Mucosa of gallbladder (tissue), 1 donor: ENCODE data around the gene CACNA1A. TPM values are rescaled to one million over a fixed set of nuclear protein-coding genes. Genes with fewer than 3 reads are reported as not detected.
"Not testable (repeated sequence)": the region's sequence is repeated elsewhere in the genome, so short reads cannot be mapped to it uniquely, and the experiment has no call there.

Experiments
- DNase-seq: peaks from one replicate; pipeline ENCODE4 v3.0.0-alpha.2; 2020; ENCODE audit warnings: low spot score
- total RNA-seq: library from RNA; stranded (reverse); gene quantifications from one replicate; pipeline ENCODE4 v1.2.1, GENCODE V29; 2021
- donor health status: DM: no; HTN: no; CAD: no.

CACNA1A gene
- total RNA-seq, 1 donor from 2014 or later, result 1.2 TPM

DNA sequence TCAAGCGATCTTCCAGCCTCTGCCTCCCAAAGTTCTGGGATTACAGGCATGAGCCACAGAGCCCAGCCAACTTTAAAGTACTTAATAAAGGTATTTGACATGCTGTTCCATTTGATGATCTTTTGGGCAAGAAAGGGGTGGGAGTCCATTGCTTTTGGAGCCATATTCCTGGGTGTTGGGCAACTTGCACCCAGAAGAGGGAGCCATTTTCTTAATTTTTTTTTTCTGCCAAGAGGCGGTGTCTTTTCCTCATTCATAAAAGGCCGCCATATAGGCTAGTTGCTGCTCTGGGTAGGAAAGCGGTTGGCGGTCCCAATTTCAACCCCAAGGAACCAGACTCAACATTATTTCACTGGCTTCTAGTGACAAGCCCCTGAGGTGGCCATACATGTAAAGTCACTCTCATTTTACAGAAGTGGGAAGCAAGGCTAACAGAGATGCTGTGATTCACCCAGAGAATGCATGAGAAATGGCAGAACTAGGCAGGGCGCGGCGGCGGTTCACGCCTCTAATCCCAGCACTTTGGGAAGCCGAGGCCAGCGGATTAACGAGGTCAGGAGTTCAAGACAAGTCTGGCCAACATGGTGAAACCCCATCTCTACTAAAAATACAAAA, 139.6 kb downstream of the CACNA1A start:
- DNase-seq, result no peak

DNA sequence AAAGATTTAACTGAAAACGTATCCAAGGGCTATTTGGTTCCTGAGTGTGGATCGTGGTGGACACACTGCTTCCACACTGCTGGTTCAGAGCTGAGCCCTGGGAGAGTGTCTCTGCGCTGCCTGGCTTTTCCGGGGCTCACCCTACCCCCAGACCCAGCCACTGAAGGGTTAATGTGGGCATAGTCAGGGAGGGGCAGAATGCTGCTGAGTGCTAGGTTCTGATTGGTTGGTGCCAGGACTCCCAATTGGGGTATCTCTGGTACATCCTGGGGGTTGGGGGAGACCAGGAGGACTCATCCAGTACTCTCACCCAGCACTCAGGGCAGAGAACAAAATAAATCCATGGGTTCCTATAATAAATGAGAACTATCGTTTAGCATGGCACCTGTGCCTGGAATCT, 142.3 kb downstream of the CACNA1A start:
- no peak for DNase-seq

DNA sequence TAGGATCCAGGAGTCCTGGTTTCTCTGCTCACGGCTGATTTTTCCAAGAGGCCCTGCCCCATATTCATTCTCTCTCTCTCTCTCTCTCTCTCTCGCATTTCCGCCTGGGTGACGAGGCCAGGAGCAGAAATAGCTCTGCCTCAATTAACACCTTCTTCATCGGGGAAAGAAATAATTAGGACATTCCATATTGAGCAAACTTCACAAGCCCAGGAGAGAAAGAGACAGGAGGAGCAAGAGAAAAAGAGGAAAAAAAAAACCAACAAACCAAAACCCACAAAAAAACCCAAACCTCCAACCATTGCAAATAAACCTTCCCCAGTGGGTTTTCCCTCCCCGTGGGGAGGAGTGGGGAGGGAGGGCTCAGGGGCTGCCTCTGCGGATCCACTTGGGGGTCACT, 143.0 kb downstream of the CACNA1A start:
- DNase-seq, result no peak

DNA sequence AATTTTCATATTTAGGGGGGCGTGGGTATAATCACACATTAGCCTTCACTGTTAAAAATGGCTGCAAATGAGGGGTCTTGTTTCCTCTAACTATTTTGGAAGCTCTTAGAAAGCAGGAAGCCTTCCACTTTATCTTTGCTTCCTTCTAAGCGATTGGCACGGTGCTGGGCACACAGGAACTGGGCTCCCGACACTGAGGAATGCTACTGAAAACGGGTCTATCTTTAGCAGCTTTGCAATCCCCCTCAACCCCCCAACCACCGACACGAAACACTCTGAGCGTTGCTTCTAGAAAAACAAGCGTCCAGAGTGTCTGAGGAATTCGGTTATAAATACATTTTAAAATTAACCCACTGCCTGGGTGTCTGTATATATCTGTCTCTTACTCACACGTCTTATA, 143.6 kb downstream of the CACNA1A start:
- no peak for DNase-seq

DNA sequence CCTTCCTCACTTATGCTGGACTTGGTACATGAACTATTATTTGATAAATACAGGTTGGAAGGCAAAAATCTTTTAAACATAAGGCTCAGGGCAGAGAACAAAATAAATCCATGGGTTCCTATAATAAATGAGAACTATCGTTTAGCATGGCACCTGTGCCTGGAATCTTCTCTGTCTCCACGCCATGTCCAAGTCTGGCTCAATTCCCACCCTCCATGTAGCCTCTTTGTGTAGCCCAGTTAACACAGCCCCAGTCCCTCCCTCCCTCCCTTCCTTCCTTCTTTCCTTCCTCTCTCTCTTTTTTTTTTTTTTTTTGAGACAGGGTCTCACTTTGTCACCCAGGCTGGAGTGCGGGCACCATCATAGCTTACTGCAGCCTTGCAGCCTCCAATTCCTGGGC, 144.6 kb downstream of the CACNA1A start:
- DNase-seq, result not testable (repeated sequence)

DNA sequence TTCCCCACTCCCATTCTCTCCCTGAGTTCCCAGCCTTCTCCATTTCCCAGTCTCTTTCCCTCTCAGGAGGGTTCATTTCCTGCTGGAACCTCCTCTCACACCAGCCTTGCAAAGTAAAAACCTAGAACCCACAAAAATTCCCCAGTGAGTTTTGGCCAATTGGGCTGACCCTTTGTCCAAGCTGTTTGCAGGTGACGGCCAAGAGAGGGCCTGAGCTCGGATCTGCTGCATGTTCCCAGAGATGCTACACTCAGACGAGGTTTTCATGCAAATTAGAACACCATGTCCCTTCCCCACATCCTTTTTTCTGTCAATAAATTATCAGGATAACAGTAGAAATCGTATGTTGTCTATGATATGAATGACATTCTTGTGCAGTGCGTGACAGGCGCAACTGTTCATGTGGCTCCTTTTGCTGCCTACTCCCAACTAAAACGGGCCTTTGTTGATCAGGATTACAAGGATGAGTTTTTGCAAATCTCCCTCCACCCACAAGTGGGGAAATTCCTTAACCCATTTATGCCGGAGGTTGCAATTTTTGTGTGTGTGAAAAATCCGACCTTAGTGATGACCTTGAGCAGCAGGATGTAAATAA, 149.5 kb downstream of the CACNA1A start:
- DNase-seq, result no peak

DNA sequence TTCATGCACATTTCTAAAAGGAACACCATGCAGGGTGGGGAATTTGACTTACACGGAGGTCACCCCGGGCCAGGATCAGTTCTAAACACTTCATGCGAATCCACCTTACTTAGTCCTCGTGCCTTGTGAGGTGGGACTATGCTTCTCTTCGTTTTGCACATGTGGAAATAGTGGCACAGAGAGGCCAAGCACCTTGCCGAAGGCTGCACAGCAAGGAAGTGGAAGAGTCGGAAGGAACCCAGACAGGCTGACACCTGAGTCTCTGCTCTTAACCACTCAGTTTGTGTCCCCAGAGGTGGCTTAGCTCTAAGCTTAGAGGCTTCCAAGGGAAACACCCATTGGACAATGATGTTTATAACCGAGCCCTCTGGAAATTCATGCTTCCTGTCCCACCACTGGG, 150.1 kb downstream of the CACNA1A start:
- DNase-seq, result no peak

DNA sequence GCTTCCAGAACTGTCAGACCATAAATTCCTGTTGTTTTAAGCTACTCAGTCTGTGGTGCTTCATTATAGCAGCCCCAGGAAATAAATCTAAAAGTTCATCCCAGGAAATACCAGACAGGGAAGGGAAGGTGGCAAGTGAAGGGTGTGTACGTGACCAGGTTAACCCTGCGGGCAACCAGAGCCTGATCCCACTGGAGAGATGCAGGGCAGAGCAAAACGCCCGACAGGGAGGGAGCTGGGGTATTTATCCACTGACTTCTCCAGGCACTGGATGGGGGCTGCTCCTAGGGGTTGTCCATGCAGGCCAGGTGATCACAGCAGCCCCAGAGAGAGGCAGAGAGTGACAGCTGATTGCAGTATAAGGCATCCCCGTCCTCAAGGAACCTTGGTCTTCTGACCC, 150.9 kb downstream of the CACNA1A start:
- no peak for DNase-seq

DNA sequence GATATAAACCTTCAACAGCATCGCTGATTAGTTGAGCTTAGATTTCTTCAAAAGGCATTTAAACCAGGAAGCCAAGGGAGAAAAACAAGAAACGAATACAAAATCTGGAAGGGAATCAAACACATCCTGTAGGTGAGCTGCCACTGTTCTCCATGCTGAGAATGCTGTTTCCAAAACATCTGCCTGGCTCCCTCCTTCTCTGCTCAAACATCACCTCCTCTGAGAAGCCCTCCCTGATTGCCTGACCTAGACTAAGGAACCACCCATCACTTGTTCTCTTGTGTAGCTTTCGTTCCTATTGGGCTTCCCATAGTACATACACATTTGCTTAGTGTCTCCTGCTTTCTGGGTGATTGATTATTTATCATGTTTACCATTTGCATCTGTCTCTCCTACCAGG, 152.7 kb downstream of the CACNA1A start:
- no peak for DNase-seq

DNA sequence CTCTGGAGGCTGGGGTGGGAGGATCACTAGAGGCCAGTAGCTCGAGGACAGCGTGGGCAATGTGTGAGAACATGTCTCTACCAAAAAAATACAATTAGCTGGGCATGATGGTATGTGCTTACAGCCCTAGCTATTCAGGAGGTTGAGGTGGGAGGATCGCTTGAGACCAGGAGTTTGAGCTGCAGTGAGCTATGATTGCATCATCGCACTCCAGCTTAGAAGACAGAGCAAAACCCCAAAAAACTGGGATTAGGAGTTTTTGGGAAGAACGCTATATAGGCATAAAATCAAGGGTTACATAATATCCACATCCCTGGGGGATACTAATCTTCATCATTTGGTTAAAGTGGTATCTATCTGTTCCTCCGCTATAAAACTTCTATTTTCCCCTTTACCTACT, 155.5 kb downstream of the CACNA1A start:
- no peak for DNase-seq

DNA sequence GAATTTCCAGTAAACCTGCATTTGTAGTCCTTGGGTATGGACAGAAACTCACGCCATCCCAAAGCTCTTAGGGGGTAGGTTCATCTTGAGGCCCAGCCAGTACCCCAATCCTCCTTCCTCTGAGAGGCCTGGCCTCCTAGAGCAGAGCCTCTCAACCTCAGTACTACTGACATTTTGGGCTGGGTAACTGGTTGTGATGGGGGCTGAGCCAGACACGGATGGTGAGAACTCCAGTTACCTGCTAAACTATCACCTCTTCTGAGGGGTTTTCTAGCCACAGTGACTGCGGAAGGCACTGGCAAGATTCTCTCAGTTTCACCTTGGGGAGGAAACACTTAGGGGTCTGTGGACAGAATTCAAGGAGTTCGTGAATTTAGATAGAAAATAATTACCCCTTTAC, 156.2 kb downstream of the CACNA1A start:
- no peak for DNase-seq

DNA sequence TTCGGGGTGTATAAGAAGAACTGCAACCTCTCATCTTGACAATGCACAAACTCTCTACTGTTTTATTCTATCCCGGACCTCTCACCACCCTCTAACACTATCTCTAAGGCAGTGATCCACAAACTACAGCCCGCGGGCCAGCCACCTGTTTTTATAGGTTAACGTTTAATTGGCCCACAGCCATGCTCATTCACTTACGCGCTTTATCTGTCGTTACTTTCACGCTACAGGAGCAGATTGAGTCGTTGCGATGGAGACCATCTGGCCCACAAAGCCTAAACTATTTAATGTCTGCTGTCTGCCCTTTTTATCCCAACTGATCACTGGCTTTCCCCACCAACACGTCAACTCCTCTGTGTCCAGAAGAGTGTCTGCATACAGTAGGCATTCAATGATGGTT, 158.9 kb downstream of the CACNA1A start:
- no peak for DNase-seq

DNA sequence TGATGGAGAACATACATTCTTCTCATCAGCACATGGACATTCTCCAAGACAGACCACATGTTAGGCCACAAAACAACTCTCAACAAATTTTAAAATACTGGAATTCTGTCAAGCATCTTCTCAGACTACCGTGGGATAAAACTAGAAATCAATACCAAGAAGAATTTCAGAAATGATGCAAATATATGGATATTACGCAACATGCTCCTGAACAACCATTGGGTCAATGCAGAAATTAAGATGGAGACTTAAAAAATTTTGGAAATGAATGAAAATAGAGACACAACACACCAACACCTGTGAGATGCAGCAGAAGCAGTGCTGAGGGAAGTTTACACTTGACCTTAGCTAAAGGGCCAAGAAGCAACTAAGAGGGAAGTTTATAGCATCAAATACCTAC, 162.8 kb downstream of the CACNA1A start:
- DNase-seq, result no peak

DNA sequence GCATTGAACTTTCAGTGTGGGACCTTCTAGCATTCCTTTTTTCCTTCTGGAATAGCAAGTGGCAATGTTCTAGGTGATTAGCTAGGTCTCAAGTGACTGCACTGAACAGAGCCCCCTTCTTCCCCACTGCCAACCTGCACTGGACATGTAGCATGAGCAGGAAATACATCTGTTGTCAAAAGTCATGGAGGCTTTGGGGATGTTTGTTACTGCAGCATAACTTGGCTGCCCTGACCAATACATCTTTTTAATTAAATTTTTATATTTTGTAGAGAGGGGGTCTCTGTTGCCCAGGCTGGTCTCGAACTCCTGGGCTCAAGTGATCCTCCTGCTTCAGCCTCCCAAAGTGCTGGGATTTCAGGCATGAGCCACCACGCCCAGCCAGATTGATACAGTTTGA, 163.6 kb downstream of the CACNA1A start:
- DNase-seq, result no peak

DNA sequence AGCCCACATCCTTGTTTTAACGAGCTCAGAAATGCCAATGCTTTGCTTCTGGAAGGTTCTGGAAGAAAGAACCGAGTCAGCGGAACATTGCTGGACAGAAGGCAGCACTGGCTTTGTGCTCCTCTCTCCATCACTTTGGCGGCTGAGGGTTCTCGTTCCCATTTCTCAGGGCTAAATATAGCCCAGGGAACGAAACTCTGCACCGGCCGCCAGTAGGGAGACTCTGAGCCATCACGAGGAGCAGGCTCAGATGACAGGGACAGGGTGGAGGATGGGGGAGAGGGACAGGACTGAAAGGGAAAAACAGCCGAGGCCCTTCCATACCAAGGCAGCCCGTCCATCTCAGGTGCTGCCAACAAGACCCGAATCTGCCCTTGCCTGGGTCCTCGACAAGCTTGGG, 166.4 kb downstream of the CACNA1A start:
- DNase-seq, result no peak

DNA sequence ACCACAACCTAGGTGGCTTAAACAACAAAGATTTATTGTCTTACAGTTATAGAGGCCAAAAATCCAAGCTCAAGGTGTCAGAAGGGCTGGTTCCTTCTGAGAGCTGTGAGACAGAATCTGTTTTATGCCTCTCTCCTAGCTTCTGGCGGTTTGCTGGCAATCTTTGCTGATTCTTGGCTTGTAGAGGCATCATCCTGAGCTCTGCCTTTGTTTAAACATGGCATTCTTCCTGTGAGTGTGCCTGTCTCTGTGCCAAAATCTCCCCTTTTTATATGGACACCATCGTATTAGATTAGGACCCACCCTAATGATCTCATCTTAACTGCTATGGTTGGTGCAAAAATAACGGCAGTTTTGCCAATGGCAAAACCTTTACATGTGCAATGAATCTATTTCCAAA, 169.1 kb downstream of the CACNA1A start:
- DNase-seq, result no peak

DNA sequence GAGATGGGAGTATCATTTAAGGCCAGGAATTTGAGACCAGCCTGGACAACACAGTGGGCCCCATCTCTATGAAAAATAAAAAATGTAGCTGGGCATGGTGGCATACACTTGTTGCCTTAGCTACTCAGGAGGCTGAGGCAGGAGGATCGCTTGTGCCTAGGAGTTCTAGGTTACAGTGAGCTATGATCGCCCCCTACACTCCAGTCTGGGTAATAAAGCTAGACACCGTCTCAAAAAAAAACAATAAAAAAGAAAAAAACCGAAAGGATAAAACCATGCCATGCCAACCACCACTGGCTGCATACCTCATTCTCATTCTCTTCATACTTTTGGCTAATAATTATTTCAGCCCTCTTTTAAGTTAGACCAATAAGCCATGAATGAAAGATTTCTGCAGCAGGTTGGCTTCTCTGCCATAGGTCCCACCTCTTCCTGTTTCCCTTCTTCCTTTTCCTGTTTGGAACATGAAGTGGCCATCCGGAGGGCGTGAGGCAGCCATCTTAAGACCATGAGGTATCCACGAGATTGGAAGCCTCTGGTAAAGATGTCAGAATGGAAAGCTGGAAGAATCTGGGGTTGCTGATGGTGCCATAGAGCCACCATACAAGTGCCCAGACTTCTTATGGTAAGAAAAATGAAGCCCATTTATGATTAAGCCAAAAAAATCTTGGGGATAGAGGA, 171.3 kb downstream of the CACNA1A start:
- DNase-seq, result no peak

DNA sequence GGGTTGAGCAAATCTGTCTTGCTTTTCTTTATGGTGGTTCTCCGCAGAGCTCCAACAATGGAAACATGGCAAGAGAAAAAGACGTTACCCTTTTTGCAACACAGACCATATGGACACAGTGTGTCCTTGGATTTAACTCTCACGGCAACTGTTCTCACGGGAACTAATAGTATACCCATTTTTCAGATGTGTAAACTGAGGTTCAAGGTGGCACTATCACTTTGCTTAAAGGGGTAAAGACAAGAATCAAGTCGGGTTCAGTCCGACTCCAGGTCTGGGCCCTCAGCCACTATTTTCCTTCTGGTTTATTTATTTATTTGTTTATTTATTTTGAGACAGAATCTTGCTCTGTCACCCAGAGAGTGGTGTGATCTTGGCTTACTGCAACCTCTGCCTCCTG, 176.0 kb downstream of the CACNA1A start:
- no peak for DNase-seq

DNA sequence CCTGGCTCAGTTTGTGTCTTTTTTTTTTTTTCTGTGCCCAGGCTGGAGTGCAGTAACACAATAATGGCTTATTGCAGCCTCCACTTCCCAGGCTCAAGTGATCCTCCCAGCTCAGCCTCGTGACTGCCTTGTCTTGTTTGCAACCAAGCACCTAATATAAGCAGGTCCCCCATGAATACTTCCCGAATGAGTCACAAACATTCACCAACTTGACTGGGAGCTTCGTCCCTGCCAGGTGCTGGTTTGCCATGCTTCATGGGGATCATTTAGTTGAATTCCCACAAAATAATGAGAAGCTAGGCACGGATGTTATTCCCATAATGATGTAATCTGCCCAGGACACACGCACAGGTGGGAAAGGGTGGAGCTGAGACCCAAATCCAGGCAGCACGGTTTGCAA, 176.5 kb downstream of the CACNA1A start:
- DNase-seq, result no peak

DNA sequence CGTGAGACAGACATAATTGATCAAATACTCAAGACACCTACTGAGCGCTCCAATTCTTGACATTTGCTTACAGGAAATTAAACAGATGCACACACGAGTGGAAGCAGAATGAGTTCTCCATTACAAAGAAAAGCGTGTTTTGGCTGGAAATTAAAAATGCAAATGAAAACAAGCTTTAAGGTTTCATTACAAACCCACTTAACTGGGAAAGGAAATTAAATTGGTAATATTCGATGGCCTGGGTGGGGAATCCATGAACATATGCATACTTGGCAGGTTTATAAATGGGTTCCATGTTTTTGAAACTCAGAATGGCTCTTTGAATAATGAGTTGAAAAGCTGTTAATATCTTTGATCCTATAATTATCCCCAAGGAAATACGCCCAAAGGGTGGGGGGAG, 178.0 kb downstream of the CACNA1A start:
- no peak for DNase-seq

DNA sequence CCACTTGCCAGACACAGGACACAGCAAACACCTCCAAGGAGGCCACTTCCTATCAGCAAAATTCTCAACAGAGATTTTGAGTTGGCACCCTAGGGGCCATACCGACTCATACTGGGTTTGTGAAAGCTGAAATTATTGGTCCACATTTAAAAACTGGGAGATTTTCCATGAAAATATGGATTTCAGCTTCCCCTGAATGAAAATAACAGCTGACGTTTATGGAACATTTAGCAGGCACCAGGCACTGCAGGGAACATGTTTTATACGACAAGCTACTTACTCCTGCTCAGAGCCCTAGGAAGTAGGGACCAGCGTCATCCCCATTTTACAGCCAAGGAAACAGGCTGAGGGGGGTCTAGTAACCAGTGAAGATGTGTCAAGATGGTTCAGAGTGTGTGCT, 186.8 kb downstream of the CACNA1A start:
- DNase-seq, result no peak

DNA sequence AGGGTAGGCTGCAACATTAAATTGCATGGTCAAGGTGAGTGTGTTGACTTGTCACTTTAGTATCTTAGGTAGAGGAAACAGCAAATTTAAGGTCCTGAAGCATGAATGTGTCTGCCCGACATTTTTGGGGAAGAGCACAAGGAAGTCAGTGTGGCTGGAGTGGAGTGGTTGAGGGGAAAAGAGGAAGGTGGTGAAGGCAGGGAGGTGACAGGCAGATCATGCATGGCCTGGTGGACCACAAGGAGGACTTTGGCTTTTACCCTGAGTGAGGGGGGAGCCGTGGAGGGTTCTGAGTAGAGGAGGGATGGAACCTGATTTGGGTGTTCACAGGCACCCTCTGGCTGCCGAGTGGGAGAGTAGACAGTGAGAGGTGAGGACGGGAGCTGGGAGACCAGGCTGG, 188.1 kb downstream of the CACNA1A start:
- no peak for DNase-seq

DNA sequence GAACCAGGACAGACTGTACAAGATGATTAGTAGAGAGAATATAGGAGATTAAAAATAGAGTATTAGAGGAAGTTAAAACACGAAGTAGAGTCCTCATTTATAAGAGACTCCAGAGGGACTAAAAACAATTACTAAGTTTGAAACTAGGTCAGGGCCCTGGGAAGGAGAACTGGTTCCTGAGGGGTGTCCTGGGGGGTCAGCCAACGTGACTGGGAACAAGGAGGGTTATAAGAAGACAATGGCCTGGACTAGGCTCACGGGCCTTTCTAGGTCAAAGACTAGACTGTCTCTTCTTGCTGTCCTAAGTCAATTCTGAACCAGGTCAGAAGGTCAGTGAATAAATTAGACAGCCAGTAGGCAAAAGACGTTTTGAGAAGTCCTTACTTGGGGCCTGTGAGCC, 190.8 kb downstream of the CACNA1A start:
- DNase-seq, result no peak

DNA sequence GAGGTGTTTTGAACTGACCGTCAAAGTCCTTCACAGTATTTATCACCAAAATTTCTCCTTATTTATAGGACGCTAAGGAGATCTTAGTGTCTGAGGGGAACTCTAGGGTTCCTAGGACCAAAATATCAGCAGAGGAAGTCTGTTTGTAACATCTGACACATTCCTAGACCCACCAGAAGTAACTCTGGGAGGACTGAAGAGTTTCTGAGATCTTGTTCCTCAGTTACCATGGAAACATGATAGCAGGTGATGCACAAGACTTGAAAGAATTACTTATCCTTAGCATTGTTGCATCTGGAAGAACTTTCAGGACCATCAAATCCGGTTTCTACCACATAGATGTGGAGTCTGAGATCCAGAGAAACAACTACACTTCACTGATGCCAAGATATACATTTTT, 191.5 kb downstream of the CACNA1A start:
- no peak for DNase-seq
